ENCODE results near the gene MBL2. TPM values are rescaled to one million over a fixed set of nuclear protein-coding genes. Genes with fewer than 3 reads are reported as not detected.

The MBL2 gene
- total and polyA plus RNA-seq, 10 of the 15 experiments (the other 5 are each of a cell fraction or from before 2014, with no cell fraction given), result not detected

- no peaks in the 10 kb centered on the region for H3K9me3 ChIP-seq (replicated peaks; ENCODE audit: control insufficient read depth, insufficient read depth, low read length)
- H3K79me2 ChIP-seq (ENCODE audit: control insufficient read depth, insufficient read depth, low read length), result no peaks in the 10 kb centered on the region
- no peaks in the 10 kb centered on the region for H4K20me1 ChIP-seq (ENCODE audit: control insufficient read depth, insufficient read depth)
- WGBS (ENCODE audit: insufficient coverage, insufficient replicate concordance, low lambda C conversion rate, missing lambda C conversion rate), result 47% methylated on average over 6 of the region's 6 CpGs
- no peak overlapping the region for H3K4me3 ChIP-seq
- CTCF ChIA-PET, result interaction anchor here (0.8 to 2.9 kb wide), 2 partner anchors 15 to 17 kb away, joined by 3 to 8 read pairs; partner anchors contain the start of gene MBL2
- no peaks in the 10 kb centered on the region; a peak in 1 of 4 replicates for H3K27me3 ChIP-seq (replicated peaks in 1 of 2; ENCODE audit: control insufficient read depth in 2 of 2, insufficient read depth in 2 of 2, low read length in 1 of 2)
- in situ Hi-C loops (cut with MboI) (no loop called here), intact Hi-C loops (cut with micrococcal nuclease; ENCODE audit: unreplicated experiment) (no loop called here)
- no peaks in the 10 kb centered on the region for H3K4me1 ChIP-seq (ENCODE audit: control insufficient read depth, insufficient read depth, low read length)
- ATAC-seq, result no peak
- RAD21 ChIA-PET (ENCODE audit: unreplicated experiment), result no interaction called here
- no peak for DNase-seq (ENCODE audit: low read depth, low spot score)
- H2AFZ ChIP-seq (ENCODE audit: control insufficient read depth, low read depth, low read length), result no peak overlapping the region
- no peak for TF ChIP-seq ELK1 (IDR thresholded peaks at IDR 0.05; ENCODE audit: low read depth, low read length)
- SMC1A ChIA-PET (ENCODE audit: uncharacterized antibody, unreplicated experiment), result interaction anchor here (1.3 kb wide), 1 partner anchor 11 kb away, joined by 3 read pairs; no protein-coding TSS in a partner anchor
- H3K36me3 ChIP-seq (ENCODE audit: control insufficient read depth in 2 of 2, insufficient read depth in 2 of 2, low read length in 1 of 2), result no peaks in the 10 kb centered on the region
- POLR2A ChIA-PET, result no interaction called here
- H3K27ac ChIP-seq (ENCODE audit: control insufficient read depth, insufficient read depth), result no peak overlapping the region
- FAIRE-seq, result no peak
- H3K4me2 ChIP-seq (ENCODE audit: control insufficient read depth, insufficient read depth), result no peak overlapping the region
- no peak overlapping the region for H3K9ac ChIP-seq (ENCODE audit: control insufficient read depth, insufficient read depth, low read length)
- no TSS peak for BruUV-seq (replicated peaks)
These were observed 14.8 kb downstream of the MBL2 start for GRCh38 chr10:52757773-52758172.

DNA sequence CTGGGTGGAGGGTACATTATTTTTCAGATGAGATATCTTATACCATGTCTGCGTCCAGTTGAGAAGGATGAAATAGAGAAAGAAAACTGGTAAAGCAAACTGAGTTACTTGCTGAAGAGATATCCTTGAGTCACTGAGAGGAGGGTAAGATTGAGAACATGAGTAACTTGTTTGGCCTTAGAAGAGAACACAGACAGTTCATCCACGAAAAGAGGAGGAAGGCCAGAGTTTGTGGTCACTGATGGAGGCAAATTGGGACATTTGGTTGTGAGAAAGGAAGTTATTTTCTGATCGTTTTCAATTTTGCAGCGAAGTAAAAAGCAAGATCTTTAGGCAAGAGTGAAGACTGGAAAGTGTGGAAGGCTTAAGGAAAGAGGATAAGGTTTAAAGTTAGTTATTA, 15.6 kb downstream of the MBL2 start:
- DNase-seq (ENCODE audit: low read depth, low spot score), result no peak
- ATAC-seq, result no peak
- TF ChIP-seq TBL1XR1 (IDR thresholded peaks at IDR 0.05; ENCODE audit: low read depth, low read length) (no peak), SUPT20H (IDR thresholded peaks at IDR 0.05; ENCODE audit: borderline replicate concordance, control insufficient read depth, low read depth, low read length) (no peak), DPF2 (IDR thresholded peaks at IDR 0.05) (no peak), JUND (IDR thresholded peaks at IDR 0.05; ENCODE audit: low read depth, low read length) (no peak), ZBED1 (IDR thresholded peaks at IDR 0.05; ENCODE audit: borderline replicate concordance) (no peak), ETV6 (conservative IDR thresholded peaks at IDR 0.05 in 1 of 2, IDR thresholded peaks at IDR 0.05 in 1 of 2; ENCODE audit: borderline replicate concordance in 1 of 2, low read depth in 1 of 2) (no peak), SMC3 (IDR thresholded peaks at IDR 0.05; ENCODE audit: borderline replicate concordance, low read length) (no peak), PAX8 (IDR thresholded peaks at IDR 0.05) (no peak), KAT2A (conservative IDR thresholded peaks at IDR 0.05; ENCODE audit: control insufficient read depth, low read depth, low read length) (no peak), TAF1 (IDR thresholded peaks at IDR 0.05; ENCODE audit: borderline replicate concordance, low read depth, low read length) (no peak)
- TF ChIP-seq, protein P1, sequence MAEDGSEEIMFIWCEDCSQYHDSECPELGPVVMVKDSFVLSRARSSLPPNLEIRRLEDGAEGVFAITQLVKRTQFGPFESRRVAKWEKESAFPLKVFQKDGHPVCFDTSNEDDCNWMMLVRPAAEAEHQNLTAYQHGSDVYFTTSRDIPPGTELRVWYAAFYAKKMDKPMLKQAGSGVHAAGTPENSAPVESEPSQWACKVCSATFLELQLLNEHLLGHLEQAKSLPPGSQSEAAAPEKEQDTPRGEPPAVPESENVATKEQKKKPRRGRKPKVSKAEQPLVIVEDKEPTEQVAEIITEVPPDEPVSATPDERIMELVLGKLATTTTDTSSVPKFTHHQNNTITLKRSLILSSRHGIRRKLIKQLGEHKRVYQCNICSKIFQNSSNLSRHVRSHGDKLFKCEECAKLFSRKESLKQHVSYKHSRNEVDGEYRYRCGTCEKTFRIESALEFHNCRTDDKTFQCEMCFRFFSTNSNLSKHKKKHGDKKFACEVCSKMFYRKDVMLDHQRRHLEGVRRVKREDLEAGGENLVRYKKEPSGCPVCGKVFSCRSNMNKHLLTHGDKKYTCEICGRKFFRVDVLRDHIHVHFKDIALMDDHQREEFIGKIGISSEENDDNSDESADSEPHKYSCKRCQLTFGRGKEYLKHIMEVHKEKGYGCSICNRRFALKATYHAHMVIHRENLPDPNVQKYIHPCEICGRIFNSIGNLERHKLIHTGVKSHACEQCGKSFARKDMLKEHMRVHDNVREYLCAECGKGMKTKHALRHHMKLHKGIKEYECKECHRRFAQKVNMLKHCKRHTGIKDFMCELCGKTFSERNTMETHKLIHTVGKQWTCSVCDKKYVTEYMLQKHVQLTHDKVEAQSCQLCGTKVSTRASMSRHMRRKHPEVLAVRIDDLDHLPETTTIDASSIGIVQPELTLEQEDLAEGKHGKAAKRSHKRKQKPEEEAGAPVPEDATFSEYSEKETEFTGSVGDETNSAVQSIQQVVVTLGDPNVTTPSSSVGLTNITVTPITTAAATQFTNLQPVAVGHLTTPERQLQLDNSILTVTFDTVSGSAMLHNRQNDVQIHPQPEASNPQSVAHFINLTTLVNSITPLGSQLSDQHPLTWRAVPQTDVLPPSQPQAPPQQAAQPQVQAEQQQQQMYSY (CRISPR knock-in tag; IDR thresholded peaks at IDR 0.05), result no peak
- TF ChIP-seq, protein P2, sequence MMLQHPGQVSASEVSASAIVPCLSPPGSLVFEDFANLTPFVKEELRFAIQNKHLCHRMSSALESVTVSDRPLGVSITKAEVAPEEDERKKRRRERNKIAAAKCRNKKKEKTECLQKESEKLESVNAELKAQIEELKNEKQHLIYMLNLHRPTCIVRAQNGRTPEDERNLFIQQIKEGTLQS (IDR thresholded peaks at IDR 0.05; ENCODE audit: borderline replicate concordance, extremely low read depth, low read depth, low read length), result no peak

More for the DNA sequence above, 15.6 kb downstream of the MBL2 start:
- Histone ChIP-seq H3K4me3 (no peak overlapping the region), H2AFZ (ENCODE audit: control insufficient read depth, low read depth, low read length) (no peak overlapping the region), H3K4me2 (ENCODE audit: control insufficient read depth, insufficient read depth) (no peak overlapping the region), H4K20me1 (ENCODE audit: control insufficient read depth, insufficient read depth) (no peaks in the 10 kb centered on the region), H3K9ac (ENCODE audit: control insufficient read depth, insufficient read depth, low read length) (no peak overlapping the region), H3K36me3 (ENCODE audit: control insufficient read depth in 2 of 2, insufficient read depth in 2 of 2, low read length in 1 of 2) (no peaks in the 10 kb centered on the region), H3K9me3 (replicated peaks; ENCODE audit: control insufficient read depth, insufficient read depth, low read length) (no peaks in the 10 kb centered on the region), H3K27me3 (replicated peaks in 1 of 2; ENCODE audit: control insufficient read depth in 2 of 2, insufficient read depth in 2 of 2, low read length in 1 of 2) (no peaks in the 10 kb centered on the region; a peak in 1 of 4 replicates), H3K79me2 (ENCODE audit: control insufficient read depth, insufficient read depth, low read length) (no peaks in the 10 kb centered on the region), H3K4me1 (ENCODE audit: control insufficient read depth, insufficient read depth, low read length) (no peaks in the 10 kb centered on the region), H3K27ac (ENCODE audit: control insufficient read depth, insufficient read depth) (no peak overlapping the region)
- POLR2A ChIA-PET, result no interaction called here
- in situ Hi-C loops (cut with MboI), result no loop called here
- intact Hi-C loops (cut with micrococcal nuclease; ENCODE audit: unreplicated experiment), result no loop called here
- BruUV-seq (replicated peaks), result no TSS peak
- FAIRE-seq, result no peak
- RAD21 ChIA-PET (ENCODE audit: unreplicated experiment), result no interaction called here
- SMC1A ChIA-PET (ENCODE audit: uncharacterized antibody, unreplicated experiment), result interaction anchor here (1.6 kb wide), 1 partner anchor 11 kb away, joined by 3 read pairs; no protein-coding TSS in a partner anchor
- 0% methylated on average over 4 of the region's 4 CpGs for WGBS (ENCODE audit: insufficient coverage, insufficient replicate concordance, low lambda C conversion rate, missing lambda C conversion rate)
- CTCF ChIA-PET, result interaction anchor here (1.4 to 2.9 kb wide), 2 partner anchors 16 to 113 kb away, joined by 3 to 8 read pairs; no protein-coding TSS in a partner anchor

Data from GM12878 (cell line).